Peyer's patch (tissue), 4 donors: ENCODE results near the gene L1CAM.

ENCODE experiments used
- POLR2A ChIP-seq, 2 donors: fragments of 450-650 bp; IDR thresholded peaks; one replicate each; pipeline ENCODE4 v1.5.1; 2017; ENCODE audit warnings: antibody characterized with exemption in 2 of 2, mild to moderate bottlenecking in 2 of 2, moderate library complexity in 2 of 2
- TF ChIP-seq, protein P1 (sequence below), 6 experiments: fragments of 450-650 bp in 4 of 6; fragments of 200-600 bp in 2 of 6; sonication (generic) in 1 of 6; IDR thresholded peaks; one replicate each; pipeline ENCODE4 v1.5.1; 2017 to 2019; ENCODE audit warnings: antibody characterized with exemption in 6 of 6, mild to moderate bottlenecking in 3 of 6, moderate library complexity in 1 of 6

DNA sequence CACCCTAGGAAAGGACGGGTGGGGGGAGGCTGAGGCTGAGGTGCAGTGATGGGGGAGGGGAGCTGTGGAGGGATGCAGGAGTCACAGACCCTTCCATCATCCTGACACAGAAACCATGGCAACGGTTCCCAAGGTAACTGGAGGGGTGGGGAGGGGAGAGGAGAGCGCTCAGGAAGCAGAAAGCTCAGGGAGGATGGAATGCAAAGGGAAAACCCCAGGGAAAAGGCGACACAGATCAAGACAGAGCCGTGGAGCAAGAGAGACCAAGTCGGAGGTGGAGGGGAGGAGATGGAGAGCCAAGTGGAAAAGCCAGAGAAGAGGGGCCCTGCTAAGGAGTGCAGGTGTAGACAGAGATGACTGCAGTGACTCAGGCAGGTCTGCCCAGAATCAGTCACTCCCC is 14.5 kb downstream of the L1CAM start:
- TF ChIP-seq, protein P1, sequence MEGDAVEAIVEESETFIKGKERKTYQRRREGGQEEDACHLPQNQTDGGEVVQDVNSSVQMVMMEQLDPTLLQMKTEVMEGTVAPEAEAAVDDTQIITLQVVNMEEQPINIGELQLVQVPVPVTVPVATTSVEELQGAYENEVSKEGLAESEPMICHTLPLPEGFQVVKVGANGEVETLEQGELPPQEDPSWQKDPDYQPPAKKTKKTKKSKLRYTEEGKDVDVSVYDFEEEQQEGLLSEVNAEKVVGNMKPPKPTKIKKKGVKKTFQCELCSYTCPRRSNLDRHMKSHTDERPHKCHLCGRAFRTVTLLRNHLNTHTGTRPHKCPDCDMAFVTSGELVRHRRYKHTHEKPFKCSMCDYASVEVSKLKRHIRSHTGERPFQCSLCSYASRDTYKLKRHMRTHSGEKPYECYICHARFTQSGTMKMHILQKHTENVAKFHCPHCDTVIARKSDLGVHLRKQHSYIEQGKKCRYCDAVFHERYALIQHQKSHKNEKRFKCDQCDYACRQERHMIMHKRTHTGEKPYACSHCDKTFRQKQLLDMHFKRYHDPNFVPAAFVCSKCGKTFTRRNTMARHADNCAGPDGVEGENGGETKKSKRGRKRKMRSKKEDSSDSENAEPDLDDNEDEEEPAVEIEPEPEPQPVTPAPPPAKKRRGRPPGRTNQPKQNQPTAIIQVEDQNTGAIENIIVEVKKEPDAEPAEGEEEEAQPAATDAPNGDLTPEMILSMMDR (IDR thresholded peaks at IDR 0.05) = no peak
- TF ChIP-seq POLR2A (IDR thresholded peaks at IDR 0.05) = no peak
